ENCODE results near the gene CFAP74.

CFAP74 gene

GRCh38 chr1:1901641-1902294 lies 101.8 kb downstream of the CFAP74 start:
- H3K4me3 ChIP-seq (ENCODE audit: insufficient read depth, low read depth, low read length), result no peak overlapping the region
- H3K4me1 ChIP-seq (ENCODE audit: control insufficient read depth, insufficient read depth, low read length), result no peaks in the 10 kb centered on the region
- H3K9me3 ChIP-seq (ENCODE audit: control insufficient read depth, low read length), result no peaks in the 10 kb centered on the region
- no peaks in the 10 kb centered on the region for H3K27me3 ChIP-seq (ENCODE audit: control insufficient read depth, insufficient read depth, low read length, poor library complexity, severe bottlenecking)
- WGBS, 2 experiments, result 82 to 85% methylated on average over 13 of the region's 13 CpGs
- H3K27ac ChIP-seq (ENCODE audit: insufficient read depth, low read depth, low read length, poor library complexity, severe bottlenecking), result no peak overlapping the region
- no peaks in the 10 kb centered on the region for H3K36me3 ChIP-seq (ENCODE audit: control insufficient read depth, insufficient read depth, low read length)

- Histone ChIP-seq H3K4me1 (ENCODE audit: control insufficient read depth, insufficient read depth, low read length) (no peaks in the 10 kb centered on the region), H3K36me3 (ENCODE audit: control insufficient read depth, insufficient read depth, low read length) (no peaks in the 10 kb centered on the region), H3K27me3 (ENCODE audit: control insufficient read depth, insufficient read depth, low read length, poor library complexity, severe bottlenecking) (no peaks in the 10 kb centered on the region), H3K9me3 (ENCODE audit: control insufficient read depth, low read length) (no peaks in the 10 kb centered on the region), H3K4me3 (ENCODE audit: insufficient read depth, low read depth, low read length) (no peak overlapping the region), H3K27ac (ENCODE audit: insufficient read depth, low read depth, low read length, poor library complexity, severe bottlenecking) (no peak overlapping the region)
- 86 to 88% methylated on average over 14 of the region's 14 CpGs for WGBS, 2 experiments
Observed at GRCh38 chr1:1900883-1901640, 102.5 kb downstream of the CFAP74 start.

GRCh38 chr1:1899967-1900327 lies 103.6 kb downstream of the CFAP74 start:
- H3K27me3 ChIP-seq (ENCODE audit: control insufficient read depth, insufficient read depth, low read length, poor library complexity, severe bottlenecking), result no peaks in the 10 kb centered on the region
- H3K4me1 ChIP-seq (ENCODE audit: control insufficient read depth, insufficient read depth, low read length), result peaks cover 9% of the 10 kb centered on the region
- H3K27ac ChIP-seq (ENCODE audit: insufficient read depth, low read depth, low read length, poor library complexity, severe bottlenecking), result no peak overlapping the region
- H3K4me3 ChIP-seq (ENCODE audit: insufficient read depth, low read depth, low read length), result no peak overlapping the region
- H3K36me3 ChIP-seq (ENCODE audit: control insufficient read depth, insufficient read depth, low read length), result no peaks in the 10 kb centered on the region
- WGBS, 2 experiments, result 90 to 96% methylated on average over 9 of the region's 9 CpGs
- no peaks in the 10 kb centered on the region for H3K9me3 ChIP-seq (ENCODE audit: control insufficient read depth, low read length)

- Histone ChIP-seq H3K9me3 (ENCODE audit: control insufficient read depth, low read length) (no peaks in the 10 kb centered on the region), H3K27me3 (ENCODE audit: control insufficient read depth, insufficient read depth, low read length, poor library complexity, severe bottlenecking) (no peaks in the 10 kb centered on the region), H3K27ac (ENCODE audit: insufficient read depth, low read depth, low read length, poor library complexity, severe bottlenecking) (no peak overlapping the region), H3K4me1 (ENCODE audit: control insufficient read depth, insufficient read depth, low read length) (peaks cover 14% of the 10 kb centered on the region), H3K4me3 (ENCODE audit: insufficient read depth, low read depth, low read length) (no peak overlapping the region), H3K36me3 (ENCODE audit: control insufficient read depth, insufficient read depth, low read length) (no peaks in the 10 kb centered on the region)
- WGBS, 2 experiments, result 85% methylated on average over 16 of the region's 16 CpGs
Observed at GRCh38 chr1:1899266-1899966, 104.2 kb downstream of the CFAP74 start.

- Histone ChIP-seq H3K27me3 (ENCODE audit: control insufficient read depth, insufficient read depth, low read length, poor library complexity, severe bottlenecking) (no peaks in the 10 kb centered on the region), H3K4me3 (ENCODE audit: insufficient read depth, low read depth, low read length) (no peak overlapping the region), H3K36me3 (ENCODE audit: control insufficient read depth, insufficient read depth, low read length) (no peaks in the 10 kb centered on the region), H3K27ac (ENCODE audit: insufficient read depth, low read depth, low read length, poor library complexity, severe bottlenecking) (no peak overlapping the region), H3K9me3 (ENCODE audit: control insufficient read depth, low read length) (no peaks in the 10 kb centered on the region), H3K4me1 (ENCODE audit: control insufficient read depth, insufficient read depth, low read length) (peaks cover 19% of the 10 kb centered on the region)
- WGBS, 2 experiments, result 95 to 97% methylated on average over 6 of the region's 6 CpGs
Observed at GRCh38 chr1:1898246-1898933, 105.2 kb downstream of the CFAP74 start.

- WGBS, 2 experiments, result 93 to 96% methylated on average over 14 of the region's 14 CpGs
Observed at GRCh38 chr1:1895456-1896336, 107.9 kb downstream of the CFAP74 start.

GRCh38 chr1:1895060-1895418 lies 108.5 kb downstream of the CFAP74 start:
- Histone ChIP-seq H3K27ac (ENCODE audit: insufficient read depth, low read depth, low read length, poor library complexity, severe bottlenecking) (no peak overlapping the region), H3K9me3 (ENCODE audit: control insufficient read depth, low read length) (no peaks in the 10 kb centered on the region), H3K4me1 (ENCODE audit: control insufficient read depth, insufficient read depth, low read length) (peaks cover 29% of the 10 kb centered on the region), H3K27me3 (ENCODE audit: control insufficient read depth, insufficient read depth, low read length, poor library complexity, severe bottlenecking) (no peaks in the 10 kb centered on the region), H3K4me3 (ENCODE audit: insufficient read depth, low read depth, low read length) (no peak overlapping the region), H3K36me3 (ENCODE audit: control insufficient read depth, insufficient read depth, low read length) (no peaks in the 10 kb centered on the region)
- 56 to 59% methylated on average over 10 of the region's 10 CpGs for WGBS, 2 experiments

More at GRCh38 chr1:1895456-1896336, 107.9 kb downstream of the CFAP74 start:
- H3K27ac ChIP-seq (ENCODE audit: insufficient read depth, low read depth, low read length, poor library complexity, severe bottlenecking), result no peak overlapping the region
- H3K9me3 ChIP-seq (ENCODE audit: control insufficient read depth, low read length), result no peaks in the 10 kb centered on the region
- no peaks in the 10 kb centered on the region for H3K27me3 ChIP-seq (ENCODE audit: control insufficient read depth, insufficient read depth, low read length, poor library complexity, severe bottlenecking)
- H3K4me1 ChIP-seq (ENCODE audit: control insufficient read depth, insufficient read depth, low read length), result peaks cover 29% of the 10 kb centered on the region
- H3K4me3 ChIP-seq (ENCODE audit: insufficient read depth, low read depth, low read length), result no peak overlapping the region
- no peaks in the 10 kb centered on the region for H3K36me3 ChIP-seq (ENCODE audit: control insufficient read depth, insufficient read depth, low read length)

- no peaks in the 10 kb centered on the region for H3K27me3 ChIP-seq (ENCODE audit: control insufficient read depth, insufficient read depth, low read length, poor library complexity, severe bottlenecking)
- no peaks in the 10 kb centered on the region for H3K36me3 ChIP-seq (ENCODE audit: control insufficient read depth, insufficient read depth, low read length)
Observed at GRCh38 chr1:1894354-1895059, 109.1 kb downstream of the CFAP74 start.

GRCh38 chr1:1893997-1894353 lies 109.6 kb downstream of the CFAP74 start:
- Histone ChIP-seq H3K9me3 (ENCODE audit: control insufficient read depth, low read length) (no peaks in the 10 kb centered on the region), H3K36me3 (ENCODE audit: control insufficient read depth, insufficient read depth, low read length) (no peaks in the 10 kb centered on the region), H3K27me3 (ENCODE audit: control insufficient read depth, insufficient read depth, low read length, poor library complexity, severe bottlenecking) (no peaks in the 10 kb centered on the region), H3K4me3 (ENCODE audit: insufficient read depth, low read depth, low read length) (no peak overlapping the region), H3K4me1 (ENCODE audit: control insufficient read depth, insufficient read depth, low read length) (peaks cover 32% of the 10 kb centered on the region), H3K27ac (ENCODE audit: insufficient read depth, low read depth, low read length, poor library complexity, severe bottlenecking) (no peak overlapping the region)
- 94 to 95% methylated on average over 2 of the region's 2 CpGs for WGBS, 2 experiments

More at GRCh38 chr1:1894354-1895059, 109.1 kb downstream of the CFAP74 start:
- Histone ChIP-seq H3K4me3 (ENCODE audit: insufficient read depth, low read depth, low read length) (no peak overlapping the region), H3K27ac (ENCODE audit: insufficient read depth, low read depth, low read length, poor library complexity, severe bottlenecking) (no peak overlapping the region), H3K9me3 (ENCODE audit: control insufficient read depth, low read length) (no peaks in the 10 kb centered on the region), H3K4me1 (ENCODE audit: control insufficient read depth, insufficient read depth, low read length) (peaks cover 29% of the 10 kb centered on the region)
- 49 to 51% methylated on average over 14 of the region's 14 CpGs for WGBS, 2 experiments

Measured in ectodermal cell (in vitro differentiated cells).